ENCODE results near the gene KREMEN2.

The KREMEN2 gene

DNA sequence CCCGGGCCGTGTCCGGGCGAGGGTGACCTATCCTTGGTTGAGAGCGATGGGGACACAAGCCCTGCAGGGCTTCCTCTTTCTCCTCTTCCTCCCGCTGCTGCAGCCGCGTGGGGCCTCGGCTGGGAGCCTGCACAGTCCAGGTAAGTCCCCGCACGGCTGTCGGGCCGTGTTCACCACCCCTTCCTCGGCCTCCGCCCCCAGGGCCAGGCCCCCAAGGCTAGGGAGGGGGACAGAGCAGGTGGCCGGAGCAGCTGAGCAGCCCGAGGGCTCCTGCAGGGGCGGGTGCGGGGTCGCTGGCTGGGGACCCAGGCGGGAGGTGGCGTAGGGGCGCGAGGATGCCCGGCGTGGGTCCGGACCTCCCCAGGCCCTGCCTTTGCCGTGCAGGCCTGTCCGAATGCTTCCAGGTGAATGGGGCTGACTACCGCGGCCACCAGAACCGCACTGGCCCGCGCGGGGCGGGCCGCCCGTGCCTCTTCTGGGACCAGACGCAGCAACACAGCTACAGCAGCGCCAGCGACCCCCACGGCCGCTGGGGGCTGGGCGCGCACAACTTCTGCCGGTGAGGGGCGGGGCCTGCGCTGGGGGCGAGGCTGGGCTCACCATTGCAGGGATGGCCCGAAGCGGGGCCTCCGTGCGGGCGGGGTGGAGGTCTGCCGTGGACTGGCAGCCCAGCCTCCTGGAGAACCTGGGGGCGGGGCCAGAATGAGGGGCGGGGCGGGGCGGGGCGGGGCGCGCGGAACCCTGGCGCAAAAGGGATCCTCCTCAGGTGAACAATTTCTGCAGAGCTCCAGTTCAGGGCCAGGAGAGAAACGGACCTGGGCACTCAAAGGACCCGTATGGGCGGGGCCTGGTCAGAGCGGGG is 631 bp downstream of the KREMEN2 start:
- peak in 2 of 3 experiments; percentile 41 to 46 for DNase-seq (ENCODE audit: low read depth in 2 of 3, low spot score in 2 of 3)

DNA sequence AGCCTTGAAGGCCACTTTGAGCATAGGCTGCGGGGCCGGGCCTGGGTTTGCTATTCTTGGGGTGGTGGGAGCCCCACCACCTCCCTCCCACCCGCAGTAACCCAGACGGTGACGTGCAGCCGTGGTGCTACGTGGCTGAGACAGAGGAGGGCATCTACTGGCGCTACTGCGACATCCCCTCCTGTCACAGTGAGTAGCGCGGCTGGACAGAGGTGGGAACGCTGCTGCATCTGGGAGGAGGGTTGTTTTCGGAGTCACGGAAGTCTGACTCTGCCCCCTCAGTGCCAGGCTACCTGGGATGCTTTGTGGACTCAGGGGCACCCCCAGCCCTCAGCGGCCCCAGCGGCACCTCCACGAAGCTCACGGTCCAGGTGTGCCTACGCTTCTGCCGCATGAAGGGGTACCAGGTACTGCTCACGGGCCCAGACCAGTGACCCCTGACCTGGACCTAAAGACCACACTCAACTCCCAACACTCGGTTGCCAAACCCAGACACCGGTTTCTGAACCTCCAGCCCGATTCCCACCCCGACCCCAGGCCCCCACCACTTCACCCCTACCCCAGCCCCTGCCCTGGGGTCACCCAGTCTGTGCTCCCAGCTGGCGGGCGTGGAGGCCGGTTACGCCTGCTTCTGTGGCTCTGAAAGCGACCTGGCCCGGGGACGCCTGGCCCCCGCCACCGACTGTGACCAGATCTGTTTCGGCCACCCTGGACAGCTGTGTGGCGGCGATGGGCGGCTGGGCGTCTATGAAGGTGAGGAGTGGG is 2.1 kb downstream of the KREMEN2 start:
- no peak for DNase-seq (ENCODE audit: low read depth in 2 of 3, low spot score in 2 of 3)

DNA sequence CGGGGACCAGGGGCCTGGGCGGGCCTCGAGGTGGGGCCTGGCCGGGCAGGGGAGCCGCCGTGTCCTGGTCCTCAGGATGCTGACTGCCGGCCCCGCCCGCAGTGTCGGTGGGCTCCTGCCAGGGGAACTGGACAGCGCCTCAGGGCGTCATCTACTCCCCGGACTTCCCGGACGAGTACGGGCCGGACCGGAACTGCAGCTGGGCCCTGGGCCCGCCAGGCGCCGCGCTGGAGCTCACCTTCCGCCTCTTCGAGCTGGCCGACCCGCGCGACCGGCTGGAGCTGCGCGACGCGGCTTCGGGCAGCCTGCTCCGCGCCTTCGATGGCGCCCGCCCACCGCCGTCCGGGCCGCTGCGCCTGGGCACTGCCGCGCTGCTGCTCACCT is 2.7 kb downstream of the KREMEN2 start:
- no peak for DNase-seq (ENCODE audit: low read depth in 2 of 3, low spot score in 2 of 3)

DNA sequence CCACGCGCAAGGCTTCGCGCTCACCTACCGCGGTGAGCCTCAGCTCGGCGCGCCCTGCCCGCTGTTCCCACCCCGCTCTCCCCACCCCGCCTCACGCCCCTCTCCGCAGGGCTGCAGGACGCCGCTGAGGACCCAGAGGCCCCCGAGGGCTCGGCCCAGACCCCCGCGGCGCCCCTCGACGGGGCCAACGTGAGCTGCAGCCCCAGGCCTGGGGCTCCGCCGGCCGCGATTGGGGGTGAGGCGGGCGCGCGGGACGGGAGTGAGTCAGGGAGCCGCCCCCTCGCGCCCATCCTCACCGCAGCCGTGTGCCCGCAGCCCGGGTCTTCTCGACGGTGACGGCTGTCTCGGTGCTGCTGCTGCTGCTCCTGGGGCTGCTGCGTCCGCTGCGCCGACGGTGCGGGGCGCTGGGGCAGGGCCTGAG is 3.1 kb downstream of the KREMEN2 start:
- no peak for DNase-seq (ENCODE audit: low read depth in 2 of 3, low spot score in 2 of 3)

DNA sequence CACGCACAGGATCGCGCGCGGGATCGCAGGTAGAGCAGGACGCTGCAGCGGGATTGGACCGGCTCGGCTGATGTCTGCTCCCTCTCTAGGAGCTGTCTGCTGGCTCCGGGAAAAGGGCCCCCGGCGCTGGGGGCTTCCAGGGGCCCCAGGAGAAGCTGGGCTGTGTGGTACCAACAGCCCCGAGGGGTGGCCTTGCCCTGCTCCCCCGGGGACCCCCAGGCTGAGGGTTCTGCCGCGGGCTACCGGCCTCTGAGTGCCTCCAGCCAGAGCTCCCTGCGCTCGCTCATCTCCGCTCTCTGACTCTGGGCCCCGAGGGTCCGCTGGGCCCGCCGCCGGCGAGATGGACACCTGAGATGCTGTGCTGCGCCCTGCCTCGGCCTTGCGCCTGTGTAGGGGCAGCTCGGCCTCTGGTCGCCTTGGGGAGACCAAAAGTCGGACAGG is 3.7 kb downstream of the KREMEN2 start:
- DNase-seq (ENCODE audit: low read depth in 2 of 3, low spot score in 2 of 3) = no peak

DNA sequence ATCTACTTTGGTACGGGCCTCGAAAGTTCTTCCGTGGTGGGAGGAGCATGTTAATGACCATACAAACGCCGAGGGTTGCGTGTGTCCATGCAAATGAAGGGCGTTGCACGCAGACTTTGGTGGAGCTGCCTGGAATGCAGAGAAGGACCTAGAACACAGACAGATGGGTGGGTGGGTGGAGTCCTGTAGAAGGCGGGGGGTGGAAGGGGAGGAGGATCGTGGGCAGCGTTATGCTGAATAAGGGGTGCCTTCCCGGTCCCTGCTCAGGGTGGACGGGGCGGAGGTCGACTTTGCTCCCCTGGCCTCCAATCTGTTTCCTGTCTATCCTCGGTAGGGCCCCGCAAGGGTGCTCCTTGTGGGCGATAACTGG is 4.3 kb downstream of the KREMEN2 start:
- no peak for DNase-seq (ENCODE audit: low read depth in 2 of 3, low spot score in 2 of 3)

DNA sequence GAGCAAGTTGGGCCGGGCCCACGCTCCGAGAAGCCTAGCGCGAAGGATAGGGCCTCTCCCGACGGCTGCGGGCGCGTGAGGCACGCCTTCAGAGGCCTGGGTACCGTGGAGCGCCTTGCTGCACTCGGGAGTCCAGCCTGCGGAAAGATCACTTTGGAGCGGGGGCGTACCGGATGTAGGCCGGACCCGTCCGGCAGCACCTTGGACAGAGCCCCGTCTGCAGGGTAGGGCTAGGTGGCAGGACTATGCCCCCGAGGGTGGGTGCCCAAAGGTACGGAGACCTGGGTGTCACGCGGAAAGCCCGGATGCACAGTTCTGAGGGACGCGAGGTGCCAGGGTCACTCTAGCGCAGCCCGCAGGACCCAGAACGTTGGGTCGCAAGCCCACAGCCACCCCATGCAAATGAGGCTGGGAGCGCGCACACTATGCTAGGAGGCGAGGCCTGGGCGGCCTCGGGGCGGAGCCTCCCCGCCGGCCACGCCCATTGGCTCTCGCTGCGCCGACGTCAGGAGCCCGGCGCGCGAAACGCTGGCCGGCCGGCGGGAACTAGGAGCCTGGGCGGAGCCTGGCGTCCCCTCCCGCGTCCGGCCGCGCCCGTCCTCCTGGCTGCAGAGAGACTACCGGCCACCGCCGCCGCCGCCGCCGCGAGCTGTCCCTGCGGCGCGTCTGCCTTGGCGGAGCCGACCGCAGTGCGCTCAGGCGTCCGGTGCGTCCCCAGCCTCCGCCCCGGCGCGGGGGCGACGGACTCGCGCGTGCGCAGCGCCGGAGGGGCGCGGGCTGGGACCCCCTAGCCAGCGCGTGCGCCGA is 4.9 kb downstream of the KREMEN2 start, which contains the start of gene PAQR4:
Gene PAQR4 (plus strand): TSS at position 611 of the 807 bp plus-strand sequence. CDS start 327 bp downstream, outside the sequence.
- DNase-seq (ENCODE audit: low read depth in 2 of 3, low spot score in 2 of 3) = peak in 2 of 3 experiments; percentile 57 to 81

DNA sequence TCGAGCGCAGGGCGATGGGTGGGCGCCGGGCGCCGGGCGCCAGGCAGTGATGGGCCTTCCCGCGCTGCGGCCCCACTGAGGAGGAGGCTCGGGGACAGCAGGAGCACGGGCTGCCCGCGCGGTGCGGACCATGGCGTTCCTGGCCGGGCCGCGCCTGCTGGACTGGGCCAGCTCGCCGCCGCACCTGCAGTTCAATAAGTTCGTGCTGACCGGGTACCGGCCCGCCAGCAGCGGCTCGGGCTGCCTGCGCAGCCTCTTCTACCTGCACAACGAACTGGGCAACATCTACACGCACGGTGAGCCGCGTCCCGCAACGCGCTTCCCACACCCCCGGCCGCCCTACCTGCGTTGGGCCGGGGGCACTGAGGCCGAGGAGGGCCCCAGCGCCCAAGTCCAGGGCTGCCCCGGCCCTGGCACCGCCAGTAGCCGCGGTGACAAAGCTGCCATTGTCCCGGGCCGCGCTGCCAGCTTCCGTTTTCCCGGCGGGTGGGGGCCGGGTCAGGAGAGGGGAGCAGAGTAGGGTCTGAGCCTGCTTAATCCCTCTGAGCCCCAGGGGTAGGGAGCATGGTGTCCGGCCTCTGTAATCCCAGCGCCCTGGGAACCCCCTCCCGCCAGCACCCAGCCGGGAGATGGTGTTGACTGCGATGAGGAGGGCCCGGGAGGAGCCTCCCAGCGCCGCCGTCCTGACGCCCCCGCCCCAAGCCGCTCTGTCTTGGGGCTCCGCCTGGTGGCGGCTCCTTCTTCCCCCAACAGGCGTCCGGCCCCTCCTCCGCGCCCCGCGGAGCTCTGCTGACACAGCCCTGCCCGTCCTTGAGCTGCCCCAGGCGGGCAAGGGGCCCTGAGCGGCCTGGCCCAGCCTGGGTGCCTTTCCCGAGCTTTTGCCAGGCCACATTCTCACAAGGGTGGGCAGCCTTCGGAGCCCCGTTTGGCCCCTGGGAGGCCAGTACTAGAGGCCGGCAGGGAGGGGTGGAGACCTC is 5.8 kb downstream of the KREMEN2 start:
- DNase-seq (ENCODE audit: low read depth in 2 of 3, low spot score in 2 of 3) = peak in 2 of 3 experiments; percentile 63 to 74

DNA sequence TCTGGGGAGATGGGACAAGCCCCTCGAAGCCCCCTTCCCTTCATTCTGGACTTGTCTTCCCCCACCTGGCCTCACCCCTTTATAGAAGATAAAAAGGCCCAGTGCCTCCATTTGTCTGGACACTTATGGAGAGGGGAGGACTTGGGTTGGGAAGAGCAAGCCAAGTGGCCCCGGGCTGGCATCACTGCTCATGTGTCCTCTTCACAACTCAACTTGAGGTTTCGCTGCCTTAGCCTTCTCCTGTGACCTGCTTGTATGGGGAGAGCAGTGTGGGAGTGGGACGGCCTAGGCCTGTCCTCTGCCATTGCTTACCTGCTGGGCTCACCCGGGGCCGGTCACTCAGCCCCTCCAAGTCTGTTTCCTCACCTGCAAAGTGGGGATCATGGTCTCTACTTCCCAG is 6.5 kb downstream of the KREMEN2 start:
- no peak for DNase-seq (ENCODE audit: low read depth in 2 of 3, low spot score in 2 of 3)

DNA sequence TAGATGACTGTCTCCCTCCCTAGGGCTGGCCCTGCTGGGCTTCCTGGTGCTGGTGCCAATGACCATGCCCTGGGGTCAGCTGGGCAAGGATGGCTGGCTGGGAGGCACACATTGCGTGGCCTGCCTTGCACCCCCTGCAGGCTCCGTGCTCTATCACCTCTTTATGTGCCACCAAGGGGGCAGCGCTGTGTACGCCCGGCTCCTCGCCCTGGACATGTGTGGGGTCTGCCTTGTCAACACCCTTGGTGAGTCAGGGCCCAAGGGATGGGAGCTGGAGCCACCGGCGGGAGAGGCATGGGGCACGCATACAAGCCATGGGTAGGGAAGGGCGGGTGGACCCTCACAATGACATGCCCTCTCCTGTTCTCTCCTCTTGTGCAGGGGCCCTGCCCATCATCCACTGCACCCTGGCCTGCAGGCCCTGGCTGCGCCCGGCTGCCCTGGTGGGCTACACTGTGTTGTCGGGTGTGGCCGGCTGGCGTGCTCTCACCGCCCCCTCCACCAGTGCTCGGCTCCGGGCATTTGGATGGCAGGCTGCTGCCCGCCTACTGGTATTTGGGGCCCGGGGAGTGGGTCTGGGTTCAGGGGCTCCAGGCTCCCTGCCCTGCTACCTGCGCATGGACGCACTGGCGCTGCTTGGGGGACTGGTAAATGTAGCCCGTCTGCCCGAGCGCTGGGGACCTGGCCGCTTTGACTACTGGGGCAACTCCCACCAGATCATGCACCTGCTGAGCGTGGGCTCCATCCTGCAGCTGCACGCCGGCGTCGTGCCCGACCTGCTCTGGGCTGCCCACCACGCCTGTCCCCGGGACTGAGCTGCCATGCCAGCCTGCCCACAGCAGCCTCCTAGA is 7.3 kb downstream of the KREMEN2 start:
- DNase-seq (ENCODE audit: low read depth in 2 of 3, low spot score in 2 of 3) = no peak

DNA sequence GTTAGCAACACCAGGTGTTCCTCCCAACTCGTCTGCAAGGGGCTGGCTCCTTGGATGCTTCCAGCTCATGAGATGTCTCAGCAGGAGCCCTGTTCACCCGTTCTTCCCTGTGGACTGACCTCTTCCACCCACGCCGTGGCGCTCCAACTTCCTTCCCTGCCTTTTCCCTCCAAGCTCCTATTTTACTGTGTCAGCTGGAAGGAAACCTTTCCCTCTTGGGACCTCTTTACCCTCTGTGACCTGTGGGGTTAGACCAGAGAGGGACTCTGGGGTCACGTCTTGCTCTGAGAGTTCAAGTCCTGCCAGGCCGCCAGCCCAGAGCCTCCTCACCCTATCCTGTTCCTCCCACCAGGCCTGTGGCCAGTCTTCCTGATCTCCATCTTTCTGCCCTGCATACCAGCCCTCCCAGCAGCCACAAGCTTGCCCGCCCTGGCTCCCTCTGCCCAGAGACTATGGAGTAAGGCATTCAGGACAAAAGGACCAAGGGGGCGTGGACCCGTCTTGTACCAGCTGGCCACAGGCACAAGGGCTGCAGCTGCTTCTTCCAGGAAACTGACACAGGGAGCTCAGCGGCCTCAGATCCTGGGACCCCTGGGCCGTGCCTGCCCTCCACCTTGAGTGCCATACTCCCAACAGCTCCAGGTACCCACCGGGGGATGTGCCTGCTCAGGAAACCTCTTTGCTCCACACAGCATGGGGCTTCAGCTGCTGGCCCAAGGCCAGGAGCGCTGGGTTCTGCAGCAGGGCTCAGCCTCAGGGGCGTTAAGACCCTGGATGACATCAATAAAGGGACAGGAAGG is 8.1 kb downstream of the KREMEN2 start:
- no peak for DNase-seq (ENCODE audit: low read depth in 2 of 3, low spot score in 2 of 3)

DNA sequence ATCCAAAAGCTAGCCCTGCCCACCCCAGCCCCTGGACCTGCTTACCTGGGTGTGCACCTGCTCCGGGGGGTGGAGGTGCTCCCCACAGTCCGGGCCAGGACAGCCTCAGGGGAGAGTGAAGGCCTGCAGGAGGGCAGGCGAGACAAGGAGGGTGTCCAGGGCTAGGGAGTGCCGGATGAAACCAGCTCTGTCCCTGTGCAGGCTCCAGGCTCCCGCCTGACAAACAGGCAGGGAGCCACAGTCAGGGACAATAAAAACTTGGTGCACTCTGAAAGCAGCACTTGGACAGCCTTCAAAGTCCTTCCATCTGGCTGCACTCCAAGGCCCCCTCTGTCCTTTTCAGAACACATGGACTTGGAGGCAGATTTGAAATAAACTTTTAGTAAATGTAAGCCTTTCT is 9.0 kb downstream of the KREMEN2 start:
- DNase-seq (ENCODE audit: low read depth in 2 of 3, low spot score in 2 of 3) = no peak

DNA sequence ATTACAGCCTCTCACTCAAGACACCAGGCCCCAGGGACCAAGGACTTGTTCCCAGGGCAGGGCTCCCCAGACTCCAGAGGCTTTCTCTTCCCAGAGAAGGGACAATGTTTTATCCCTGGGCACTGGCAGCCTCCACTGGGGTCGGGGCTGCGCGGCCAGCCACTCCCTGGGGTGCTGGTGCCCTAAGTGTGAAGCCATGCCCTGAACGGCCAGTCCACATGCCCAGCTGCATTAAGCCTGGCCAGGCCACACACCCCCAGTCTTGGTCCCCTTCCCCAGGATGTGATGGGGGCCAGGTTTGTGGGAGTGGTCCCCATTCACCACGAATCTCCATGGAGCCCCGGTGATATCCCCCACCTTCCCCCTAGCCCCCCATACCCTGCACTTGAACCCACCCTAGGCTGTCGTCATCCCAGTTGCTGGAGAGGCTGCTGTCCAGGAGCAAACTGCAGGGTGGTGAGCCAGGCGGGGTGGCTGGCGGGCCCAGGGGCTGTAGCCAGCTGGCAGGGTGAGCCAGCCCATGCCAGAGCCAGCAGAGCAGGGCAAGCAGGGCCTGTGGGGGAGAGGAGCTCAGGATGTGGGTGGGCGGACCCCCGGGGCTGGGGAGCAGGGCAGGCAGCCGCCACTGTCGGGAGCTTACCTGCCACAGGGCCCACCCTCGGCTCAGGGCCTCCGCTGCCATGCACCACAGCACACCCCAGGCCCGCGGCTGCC is 9.7 kb downstream of the KREMEN2 start:
- DNase-seq (ENCODE audit: low read depth in 2 of 3, low spot score in 2 of 3) = no peak

DNA sequence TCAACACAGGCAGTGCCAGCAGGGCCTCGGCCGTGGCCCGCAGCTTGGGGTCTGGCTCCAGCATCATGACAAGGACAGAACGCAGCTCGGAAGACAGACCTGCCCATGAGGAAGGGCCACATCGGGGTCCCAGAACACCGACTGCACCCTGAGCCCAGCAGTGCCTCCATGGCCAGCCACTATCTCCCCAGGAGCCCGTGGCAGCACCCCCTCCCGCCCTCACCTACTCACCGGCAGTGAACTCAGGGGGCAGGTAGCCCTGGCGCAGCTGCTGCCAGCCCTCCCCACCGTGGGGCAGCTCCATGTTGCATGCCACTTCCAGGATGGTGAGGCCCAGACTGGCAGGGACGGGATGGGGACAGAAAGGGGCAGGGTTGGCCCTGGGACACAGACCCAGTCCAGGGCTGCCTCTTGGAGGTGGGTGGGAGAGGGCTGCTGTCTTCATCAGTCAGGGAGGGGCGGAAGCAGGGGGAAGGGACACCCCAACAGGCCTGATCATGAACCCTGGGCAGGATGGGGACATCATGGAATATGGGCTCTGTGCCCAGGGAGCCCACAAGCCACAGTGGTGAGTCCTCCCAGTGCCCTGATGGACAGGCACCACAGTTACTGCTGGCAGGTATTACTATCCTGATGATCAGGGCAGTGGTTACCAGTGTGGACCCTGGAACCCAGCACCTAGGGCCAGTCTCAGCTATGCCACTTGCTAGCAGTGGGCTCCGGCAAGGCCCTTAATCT is 10.4 kb downstream of the KREMEN2 start:
- DNase-seq (ENCODE audit: low read depth in 2 of 3, low spot score in 2 of 3) = no peak

DNA sequence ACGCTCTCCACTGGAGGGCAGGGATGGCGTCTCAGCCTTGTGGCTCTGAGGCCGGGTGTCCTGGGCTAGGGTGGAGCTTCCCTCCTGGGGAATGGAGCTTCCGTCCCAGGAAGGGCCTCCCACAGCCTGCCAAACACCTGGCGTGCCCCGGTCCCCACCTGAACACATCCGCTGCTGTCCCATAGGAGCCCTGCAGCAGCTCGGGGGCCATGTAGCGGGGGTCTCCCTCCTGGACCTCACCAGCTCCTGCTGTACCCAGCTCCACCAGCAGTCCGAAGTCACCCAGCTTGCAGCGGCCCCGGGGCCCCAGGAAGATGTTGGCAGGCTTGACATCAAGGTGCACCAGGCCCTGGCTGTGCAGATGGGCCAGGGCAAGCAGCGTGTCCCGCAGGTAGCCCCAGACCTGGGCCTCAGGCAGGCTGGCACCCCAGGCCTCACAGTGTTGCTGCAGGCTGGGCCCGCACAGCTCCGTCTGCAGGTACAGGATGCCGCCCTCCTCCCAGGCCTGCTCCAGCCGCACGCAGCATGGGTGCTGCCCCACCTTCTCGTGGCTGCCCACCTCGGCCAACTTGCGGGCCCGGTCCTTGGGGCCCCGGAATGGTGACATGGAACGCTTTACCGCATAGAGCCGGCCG is 11.2 kb downstream of the KREMEN2 start:
- DNase-seq (ENCODE audit: low read depth in 2 of 3, low spot score in 2 of 3) = no peak

DNA sequence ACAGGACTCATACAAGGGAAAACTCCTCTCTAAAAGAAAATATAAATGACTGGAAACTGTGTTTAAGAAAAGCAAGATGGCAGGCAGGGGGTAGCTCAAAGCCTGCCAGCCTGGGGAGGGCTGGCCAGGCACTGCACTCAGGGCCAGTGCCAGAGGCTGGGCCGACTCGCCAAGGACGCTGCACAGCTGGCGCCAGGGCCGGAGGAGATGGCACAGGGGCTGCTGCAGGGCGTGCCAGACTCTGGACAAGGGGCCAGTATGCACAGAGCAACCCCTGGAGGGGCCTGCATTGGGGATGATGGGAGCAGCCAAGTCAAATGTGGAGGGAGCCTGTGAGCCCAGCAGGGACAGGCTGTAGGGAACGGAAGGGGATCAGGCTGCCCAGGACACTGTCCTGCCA is 12.1 kb downstream of the KREMEN2 start:
- no peak for DNase-seq (ENCODE audit: low read depth in 2 of 3, low spot score in 2 of 3)

DNA sequence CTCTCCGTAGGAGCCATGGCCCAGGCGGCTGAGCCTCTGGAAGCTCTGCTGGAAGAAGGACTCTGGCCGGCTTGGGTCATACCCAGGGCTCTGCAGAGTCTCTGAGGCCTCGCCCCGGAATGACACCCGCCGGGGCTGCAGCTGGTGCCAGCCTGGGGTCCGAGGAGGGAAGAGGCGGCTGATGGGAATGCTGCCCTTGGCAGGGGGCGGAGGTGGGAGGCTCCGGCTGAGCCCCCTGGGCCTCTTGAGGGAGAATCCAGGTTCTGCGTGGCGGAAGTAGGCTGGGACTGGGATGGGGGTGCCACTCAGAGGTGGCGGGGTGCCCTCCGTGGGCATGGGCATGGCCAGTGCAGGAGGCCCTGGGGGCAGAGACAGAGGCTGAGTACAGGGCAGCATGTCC is 12.6 kb downstream of the KREMEN2 start:
- DNase-seq (ENCODE audit: low read depth in 2 of 3, low spot score in 2 of 3) = no peak

Data from activated CD8-positive, alpha-beta memory T cell treated with anti-CD3 and anti-CD28 coated beads for 48 hours (primary cell).